CD1c-positive myeloid dendritic cell (primary cell): Measurements from ENCODE around the gene MGST2.

Source experiments
- DNase-seq: peaks from one replicate; pipeline ENCODE4 v3.0.0-alpha.2; 2016; ENCODE audit errors: extremely low spot score

MGST2 gene

DNA sequence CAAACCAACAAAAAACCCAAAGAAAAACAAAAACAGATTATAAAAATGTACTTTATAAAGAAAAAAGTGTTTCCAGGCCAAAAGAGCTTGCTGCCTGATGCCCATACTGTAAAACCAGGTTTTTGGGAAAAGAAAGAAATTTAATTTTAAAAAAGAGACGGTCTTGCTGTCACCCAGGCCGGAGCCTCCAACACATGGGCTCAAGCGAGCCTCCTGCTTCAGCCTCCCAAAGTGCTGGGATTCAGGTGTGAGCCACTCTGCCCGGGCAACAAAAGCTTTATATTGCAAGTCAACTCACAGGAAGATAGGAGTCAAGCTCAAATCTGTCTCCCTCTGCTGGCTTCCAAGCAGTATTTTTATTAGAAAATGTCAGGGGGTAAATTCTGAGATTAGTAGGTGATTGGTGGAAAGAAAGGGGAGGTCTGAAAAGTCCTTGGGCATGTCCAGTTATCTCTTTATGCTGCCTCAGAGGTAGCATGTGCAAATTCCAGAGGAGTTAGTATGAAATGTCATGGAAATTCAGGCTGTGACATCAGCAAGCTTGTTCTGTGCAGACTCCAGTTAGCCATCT lies 39.4 kb downstream of the MGST2 start:
- DNase-seq = no peak

DNA sequence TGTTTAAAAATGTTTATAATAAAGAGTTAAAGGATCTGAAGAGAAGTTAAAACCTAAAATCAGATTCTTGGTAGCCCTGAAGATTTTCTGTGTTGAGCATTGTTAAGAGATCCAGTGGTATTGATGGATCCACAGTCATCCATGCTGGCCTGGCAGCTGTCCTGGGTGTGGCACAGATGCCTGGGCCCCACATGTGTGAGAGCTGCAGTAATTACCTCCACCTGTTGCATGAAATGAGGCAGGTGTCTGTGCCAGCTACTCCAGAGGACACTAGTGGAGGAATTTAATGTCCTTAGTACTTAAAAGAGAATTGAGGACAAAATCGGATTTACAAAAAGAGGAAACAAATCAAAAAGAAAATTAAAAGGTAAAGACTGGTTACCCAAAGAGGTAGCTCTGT lies 44.0 kb downstream of the MGST2 start:
- no peak for DNase-seq

DNA sequence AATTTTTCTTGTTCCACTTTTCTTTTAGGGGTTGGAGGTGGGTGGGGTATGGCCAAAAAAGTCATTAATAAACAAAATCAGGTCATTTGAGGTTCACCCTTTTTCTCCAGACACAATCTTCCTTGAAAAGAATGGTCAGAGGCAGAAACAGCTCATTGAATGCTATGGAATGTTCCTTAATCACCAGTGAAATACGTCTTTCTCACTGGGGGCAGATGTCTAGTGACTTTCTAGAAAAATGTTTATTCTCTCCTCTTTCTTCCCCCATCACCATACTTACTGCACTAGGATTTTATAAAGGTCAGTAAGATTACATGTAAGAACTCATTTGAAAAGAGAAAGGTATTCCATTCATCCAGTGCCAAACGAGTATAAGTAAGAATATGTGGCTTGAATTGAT lies 44.5 kb downstream of the MGST2 start:
- no peak for DNase-seq

DNA sequence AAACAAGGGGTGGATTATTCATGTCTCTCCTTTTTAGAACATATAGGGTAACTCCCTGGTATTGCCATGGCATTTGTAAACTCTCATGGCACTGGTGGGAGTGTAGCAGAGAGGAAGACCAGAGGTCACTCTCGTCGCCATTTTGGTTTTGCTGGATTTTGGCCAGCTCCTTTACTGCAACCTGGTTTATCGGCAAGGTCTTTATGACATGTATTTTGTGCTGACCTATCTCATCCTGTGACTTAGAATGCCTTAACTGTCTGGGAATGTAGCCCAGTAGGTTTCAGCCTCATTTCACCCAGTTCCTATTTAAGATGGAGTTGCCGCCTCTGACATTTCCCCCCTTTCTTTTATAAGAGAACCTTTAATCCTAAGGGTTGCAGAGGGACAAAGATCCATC lies 45.8 kb downstream of the MGST2 start:
- DNase-seq = no peak

DNA sequence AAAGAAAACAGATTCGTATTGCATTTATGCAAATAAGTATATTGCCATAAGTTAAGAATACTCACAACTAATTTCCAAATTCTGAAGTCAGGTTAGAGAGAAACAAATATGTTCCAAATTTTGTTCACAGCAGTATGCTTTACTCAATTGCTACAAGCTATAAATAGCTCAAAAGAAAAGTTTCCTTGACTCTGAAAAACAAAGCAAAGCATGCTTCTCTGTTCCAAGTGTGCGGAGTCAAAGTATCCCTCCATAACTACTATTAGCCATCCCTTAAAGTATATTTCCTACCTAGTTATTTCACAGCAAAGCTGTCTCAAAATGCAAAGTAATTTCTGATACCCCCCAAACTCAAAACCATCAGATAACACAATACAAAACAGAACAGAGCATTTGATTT lies 47.3 kb downstream of the MGST2 start:
- DNase-seq = no peak

DNA sequence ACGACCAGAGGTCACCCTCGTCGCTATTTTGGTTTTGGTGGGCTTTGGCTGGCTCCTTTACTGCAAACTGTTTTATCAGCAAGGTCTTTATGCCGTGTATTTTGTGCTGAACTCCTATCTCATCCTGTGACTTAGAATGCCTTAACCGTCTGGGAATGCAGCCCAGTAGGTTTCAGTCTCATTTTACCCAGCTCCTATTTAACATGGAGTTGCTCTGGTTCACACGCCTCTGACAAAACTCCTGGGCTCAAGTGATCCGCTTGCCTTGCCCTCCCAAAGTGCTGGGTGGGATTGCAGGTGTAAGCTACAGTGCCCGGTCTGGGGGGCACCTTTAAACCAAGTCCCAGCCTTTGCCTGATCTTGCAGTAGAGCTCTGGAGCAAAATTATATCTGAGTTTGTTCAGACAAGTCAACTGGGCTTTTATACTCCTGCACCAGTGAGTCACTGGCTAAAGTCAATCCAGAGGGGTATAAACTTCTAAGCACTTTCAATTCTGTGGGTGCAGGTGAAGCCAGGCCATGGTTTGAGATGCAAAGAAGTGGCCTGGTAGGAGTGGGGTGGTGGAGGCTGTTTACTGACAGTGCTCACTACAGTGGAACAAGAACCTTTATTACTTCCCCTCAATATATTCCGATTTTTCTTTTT lies 50.2 kb downstream of the MGST2 start:
- no peak for DNase-seq

DNA sequence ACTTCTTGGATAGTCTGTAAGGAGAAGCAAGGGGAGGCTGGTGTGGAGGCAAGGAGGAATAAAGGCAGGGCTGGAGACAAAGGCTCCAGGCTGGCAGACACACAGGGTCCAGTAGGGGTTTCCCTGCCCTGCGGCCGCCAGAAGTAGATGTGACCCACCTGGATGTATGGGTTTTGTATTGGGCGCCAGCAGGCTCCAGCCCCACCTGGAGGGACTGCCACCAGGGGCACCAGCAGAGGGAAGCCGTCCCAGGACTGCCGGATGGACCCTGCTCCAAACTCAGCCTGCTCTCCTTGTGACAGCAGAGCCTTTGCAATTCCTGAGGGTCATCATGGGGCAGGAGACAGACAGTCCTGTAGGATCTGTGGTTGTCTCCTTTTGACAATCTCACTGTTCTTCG lies 52.7 kb downstream of the MGST2 start:
- DNase-seq = no peak

DNA sequence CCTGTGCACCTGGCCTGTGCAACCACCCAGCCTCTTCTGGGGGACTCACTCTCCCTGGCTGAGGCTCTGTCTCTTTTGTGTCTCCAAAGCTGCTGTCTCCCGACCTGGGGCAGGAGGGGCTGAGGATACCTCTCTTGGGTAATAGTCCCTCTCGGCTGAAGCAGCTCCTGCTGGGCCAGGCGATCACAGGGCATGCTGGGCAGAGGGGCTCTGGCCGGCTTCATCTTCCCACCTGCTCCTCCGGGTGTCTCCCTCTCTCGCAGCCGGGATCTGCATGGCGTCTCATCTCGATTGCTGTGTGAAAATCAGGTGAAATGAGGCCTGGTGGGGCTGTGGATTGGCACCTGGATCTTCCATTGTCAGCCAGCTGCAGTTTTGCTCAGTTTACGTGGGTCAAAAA lies 53.2 kb downstream of the MGST2 start:
- DNase-seq = no peak

DNA sequence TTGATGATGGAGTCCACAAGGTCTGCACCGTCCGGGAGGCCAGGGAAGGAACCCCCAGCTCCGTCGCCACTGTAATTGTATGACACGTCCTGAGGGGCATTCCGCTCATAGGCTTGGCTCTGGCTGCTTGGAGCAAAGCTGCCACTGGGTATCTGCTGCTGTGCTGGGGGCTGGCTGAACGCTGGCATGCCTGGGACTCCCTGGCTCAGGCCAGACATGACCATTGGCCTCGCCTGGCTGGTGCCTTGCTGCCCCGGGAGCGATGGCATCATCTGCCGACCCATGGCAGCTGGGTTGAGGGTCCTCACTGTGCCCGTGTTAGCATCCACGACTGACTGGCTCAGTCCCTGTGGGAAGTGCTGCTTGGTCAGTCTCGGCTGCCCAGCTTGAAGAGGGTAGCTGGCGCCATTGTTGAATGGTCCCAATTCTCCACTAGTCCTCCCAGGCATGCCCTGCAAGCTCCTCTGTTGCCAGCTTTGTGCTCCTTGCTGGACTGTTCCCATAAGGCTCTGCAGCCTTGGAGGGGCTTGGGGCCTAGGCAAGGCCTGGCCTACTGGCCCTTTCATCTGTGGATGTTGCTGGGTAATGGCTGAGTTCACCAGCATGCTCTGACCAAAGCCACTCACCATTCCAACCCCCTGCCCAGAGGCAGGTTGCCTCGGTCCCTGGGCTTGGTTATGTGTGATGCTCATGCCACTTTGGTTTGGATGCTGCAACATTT lies 53.9 kb downstream of the MGST2 start:
- no peak for DNase-seq

DNA sequence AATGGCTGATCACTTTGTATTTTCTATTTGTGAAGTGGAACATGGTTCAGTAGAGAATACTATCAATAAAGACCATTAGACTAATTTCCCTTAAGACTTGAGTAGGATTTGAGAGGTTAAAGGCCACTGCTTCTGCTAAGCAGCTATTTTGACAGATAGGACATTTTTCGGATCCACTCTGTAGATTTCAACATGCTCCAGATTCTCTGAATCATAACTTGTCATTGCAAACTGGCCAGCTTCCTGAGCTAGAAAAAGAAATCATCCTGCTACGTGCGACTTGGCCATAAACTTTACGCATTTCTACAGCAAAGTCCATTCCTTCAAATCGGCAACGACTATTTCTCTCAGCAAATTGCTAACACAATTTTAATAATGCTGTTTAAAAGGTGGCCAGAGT lies 55.2 kb downstream of the MGST2 start:
- no peak for DNase-seq

DNA sequence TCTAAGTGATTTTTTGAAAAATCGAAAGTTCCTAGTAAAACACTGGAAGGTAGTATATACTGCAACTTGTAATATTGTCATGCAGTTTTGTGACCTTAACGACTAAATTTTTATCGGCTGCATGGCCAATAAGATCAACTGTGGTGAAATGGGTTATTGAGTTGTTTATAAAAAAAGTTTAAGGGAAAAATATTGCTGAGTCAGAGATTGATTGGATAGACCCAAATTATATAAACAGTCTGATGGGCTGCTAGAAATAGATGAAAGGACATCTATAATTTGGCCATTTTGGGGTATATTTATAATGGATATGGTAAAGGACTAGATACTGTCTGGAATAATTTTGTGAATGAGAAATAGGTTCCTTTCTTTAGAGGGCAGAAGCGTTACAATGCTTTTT lies 56.2 kb downstream of the MGST2 start:
- no peak for DNase-seq

DNA sequence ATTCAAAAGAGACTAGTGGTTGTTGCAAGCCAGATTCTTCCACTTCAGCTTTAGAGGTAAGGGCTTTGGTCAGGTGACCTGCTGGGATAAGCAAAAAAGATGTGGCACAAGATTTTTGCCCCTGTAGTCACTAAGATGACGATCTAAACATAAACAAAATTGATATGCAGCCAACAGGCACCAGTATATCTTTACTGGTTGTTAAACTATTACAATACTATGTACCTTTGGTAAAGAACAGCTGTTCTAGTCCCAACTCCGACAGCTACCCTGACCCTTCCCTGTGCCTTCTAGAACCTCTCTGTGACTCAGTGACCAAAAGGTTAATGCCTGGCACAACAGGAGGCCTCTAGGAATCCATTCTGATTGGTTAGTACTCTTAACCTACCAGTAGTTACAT lies 59.6 kb downstream of the MGST2 start:
- no peak for DNase-seq

DNA sequence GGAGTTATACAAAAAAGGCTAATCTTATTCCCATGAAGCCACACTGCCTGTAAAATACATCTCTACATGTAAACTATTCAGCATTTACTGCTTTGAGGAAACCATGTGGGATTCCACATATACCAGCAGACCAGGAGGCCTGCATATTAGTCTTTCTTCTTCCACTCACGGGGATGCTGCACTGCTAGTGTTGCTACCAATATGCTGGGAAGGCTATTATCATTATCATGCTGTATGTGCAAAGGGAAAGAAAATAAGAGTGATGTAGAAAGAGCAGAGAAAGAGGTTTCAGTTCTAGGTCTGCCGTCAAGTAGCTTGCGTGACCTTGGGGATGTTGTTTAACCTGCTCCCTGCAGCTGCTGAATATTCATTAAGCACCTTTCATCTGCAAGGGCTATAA lies 61.0 kb downstream of the MGST2 start:
- no peak for DNase-seq

DNA sequence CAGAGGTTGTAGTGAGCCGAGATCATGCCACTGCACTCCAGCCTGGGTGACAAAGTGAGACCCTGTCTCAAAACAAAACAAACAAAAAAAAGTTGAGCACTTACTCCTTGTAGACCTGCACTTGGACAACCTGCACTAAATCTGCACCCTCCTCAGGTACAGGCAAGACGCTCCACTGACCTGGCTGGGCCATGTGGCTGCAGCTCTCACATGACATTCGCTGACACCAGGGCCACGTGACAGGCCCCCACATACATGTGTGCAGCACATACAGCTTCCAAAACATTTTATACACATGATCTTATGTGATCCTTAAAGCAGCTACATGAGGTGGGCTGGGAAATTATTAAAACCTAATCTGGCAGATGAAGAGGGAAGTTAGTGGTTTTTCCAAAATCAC lies 62.5 kb downstream of the MGST2 start:
- no peak for DNase-seq

DNA sequence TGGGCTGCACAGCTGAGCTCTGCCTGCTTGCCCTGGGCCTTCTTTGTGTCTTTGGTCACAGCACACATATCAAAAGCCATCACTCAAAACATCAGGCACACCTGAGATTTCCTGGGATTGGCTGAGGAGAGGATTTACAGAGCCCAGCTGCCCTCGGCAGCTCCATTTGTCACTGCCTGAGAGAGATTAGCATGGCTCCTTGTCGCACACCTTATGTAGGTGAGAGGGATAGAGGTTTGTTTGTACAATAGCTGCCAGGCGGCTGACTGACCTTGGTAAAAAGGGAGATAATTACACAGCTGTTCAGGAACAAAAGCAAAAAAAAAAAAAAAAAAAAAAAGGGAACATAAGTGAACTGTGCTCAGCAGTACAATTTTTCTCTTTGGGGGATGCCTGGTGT lies 63.2 kb downstream of the MGST2 start:
- no peak for DNase-seq

DNA sequence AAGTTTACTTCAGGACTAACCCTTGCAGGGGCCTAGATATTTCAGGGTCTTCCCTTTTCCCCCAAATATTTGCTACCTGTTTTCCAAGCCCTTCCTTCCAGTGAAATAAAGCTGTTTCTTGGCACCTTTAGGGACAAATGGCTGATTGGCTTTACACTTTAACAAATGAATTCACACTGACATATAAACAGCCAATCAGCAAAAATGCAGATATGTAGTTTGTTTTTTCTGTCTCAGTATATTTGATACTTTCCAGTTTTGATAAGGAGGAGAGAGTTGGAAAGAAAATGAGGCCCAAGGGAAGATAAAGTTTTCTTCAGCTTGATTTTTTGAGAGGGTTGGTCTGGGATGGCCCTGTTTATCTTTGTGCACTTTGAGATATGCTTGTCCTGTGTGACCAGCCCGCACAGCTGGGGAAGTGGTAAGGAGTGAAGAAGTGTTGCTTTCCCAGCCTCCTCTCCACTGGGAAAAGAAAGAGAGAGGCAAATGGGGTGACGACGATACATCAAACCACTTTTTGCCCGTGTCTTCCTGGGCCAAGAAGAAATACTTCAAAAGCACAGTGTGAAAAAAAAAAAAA lies 67.5 kb downstream of the MGST2 start:
- DNase-seq = no peak

DNA sequence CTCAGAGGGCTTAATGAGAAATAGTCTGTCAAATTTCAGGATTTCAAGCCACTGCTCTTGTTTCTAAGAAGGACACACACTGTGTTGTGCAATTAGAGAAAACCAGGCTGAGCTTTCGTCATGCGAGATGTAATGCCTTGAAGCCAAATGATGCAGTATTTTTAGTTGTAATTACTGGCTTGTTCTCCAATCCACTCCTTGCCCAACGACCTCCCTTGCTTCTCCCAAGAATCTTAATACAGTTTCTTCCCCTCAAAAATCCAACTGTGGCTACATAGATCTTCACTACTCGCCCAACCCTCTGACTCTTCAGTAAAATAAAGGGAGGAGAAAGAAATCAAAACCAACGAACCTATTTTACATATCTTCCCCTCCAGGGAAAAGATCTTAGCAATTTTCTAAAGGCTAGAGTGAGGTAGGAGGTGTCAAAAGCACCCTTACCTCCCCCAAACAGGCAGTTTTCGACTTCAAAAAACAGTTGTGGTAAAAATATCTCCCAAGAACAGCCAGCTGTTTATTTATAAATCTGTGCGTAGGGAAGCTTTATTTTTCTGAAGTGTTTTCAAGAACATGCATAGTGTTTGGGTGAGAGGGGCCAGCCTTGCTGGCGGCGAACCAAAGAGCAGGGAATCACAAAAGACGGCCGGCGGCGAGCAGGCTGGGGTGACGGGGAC lies 68.7 kb downstream of the MGST2 start:
- DNase-seq = peak; percentile 56

DNA sequence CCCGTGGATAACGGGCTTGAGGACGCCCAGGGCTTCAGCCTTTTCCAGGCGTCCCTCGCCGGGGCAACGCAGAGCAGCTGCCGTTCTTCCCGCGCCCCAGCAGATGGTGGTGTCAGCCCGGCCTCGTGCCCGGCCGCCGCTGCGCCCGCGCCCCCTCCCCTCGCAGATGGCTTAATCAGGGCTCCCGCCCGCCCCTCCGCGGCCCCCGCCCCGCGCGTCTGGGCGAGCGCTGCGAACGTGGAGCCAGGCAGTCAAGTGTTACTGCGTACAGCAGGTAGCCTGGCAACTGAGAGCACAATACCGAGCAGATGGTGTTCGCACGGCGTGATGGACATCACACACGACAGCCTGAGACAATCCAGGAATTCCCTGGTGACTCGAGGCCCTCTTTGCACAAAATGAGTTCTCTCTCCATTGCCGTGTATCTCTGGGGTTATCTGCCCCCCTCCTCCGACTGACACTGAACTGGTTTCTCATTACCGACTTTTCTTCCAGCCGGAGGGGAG lies 69.3 kb downstream of the MGST2 start:
- peak; percentile 74 for DNase-seq

DNA sequence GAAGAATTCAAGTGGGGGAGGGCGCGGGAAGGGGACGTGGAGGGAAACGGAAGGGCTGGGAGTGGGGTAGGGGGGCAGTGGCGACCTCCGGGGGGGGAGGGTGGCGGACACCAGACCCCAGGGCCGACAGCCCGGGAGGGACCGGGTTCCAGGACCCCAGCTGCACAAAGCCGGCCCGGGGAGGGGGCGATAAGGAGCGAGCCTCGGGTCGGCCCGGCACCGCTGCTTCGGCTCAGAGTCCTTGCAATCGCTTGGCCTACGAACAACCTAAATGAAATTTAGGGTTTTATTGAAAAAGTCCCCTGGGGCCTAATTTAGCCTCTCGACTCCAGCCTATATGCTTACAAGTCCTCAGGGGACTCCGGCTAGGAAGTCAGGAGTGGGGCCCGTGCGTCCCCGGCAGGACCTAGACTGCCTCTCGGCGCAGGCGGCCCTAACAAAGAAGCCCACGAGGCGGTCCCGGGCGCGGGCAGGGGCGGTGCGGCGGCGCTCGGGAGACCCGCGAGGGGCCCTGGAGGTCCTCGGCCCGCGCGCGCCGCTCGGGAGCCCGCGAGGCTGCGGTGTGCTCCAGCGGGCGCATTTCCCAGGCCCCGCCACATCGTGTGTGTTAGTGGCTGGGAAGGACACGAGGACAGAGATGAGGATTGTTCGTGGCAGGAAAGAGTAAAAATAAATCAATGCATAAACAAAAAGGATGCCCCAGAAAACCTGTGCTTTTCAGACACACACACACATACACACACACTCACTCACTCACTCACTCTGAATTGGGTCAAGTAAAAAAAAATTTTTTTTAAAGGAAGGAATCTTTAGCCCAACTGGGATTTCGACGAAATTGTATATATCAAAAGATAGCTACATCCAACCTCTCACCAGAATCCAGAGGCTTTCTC lies 70.0 kb downstream of the MGST2 start:
- DNase-seq = peak; percentile 11

DNA sequence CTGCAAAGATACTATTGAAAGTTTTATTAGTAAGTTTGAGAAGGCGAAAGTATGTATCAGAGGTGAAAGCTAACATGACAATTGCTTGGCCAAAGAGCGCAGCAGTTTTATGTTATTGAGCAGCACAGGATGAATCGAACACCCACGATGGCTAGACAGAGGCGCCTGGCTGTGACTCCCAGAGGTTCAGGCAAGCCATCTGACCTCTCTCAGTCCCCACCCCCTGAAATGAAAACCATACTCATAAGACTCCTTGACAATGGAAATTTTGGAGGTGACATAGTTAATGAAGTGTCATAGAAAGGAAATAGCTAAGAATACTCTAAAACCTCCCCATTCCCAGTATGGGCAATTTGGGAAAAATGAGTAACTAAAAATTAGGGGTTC lies 70.6 kb downstream of the MGST2 start:
- DNase-seq = no peak

DNA sequence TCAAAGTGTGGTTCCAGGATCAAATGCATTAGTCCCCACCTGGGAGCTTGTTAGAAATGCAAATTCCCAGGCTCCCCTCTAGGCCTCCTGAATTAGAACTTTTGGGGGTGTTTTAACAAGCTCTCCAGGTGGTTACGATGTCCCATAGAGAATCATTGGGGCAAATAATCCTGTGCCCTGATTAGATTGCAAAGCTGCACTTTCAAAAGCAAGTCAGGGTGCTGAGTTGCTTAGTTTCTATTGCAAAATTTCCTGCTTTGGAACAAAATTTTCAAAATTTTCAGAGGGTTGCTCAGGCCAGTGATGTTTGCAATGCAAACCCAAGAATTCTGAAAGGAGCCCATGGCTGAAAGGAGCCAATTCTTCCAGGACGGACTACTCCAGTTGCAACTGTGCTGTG lies 71.0 kb downstream of the MGST2 start:
- DNase-seq = no peak
